Activated CD8-positive, alpha-beta T cell treated with anti-CD3 and anti-CD28 coated beads for 36 hours (primary cell): ENCODE results near the gene ZFC3H1. TPM values are rescaled to one million over a fixed set of nuclear protein-coding genes. Genes with fewer than 3 reads are reported as not detected.

Source experiments
- ATAC-seq: fragments of 200-7000 bp; cut with Tn5 transposase; one replicate; pipeline ENCODE4 v1.10.0; 2021; ENCODE audit warnings: mild to moderate bottlenecking, moderate library complexity
- CTCF ChIA-PET: fragments of 350-600 bp; sonication (Branson Sonifier 250); formaldehyde crosslinking; loops from one replicate; lab custom pipeline; 2021; ENCODE audit warnings: antibody characterized with exemption; lab: Charles Lee
- POLR2A ChIA-PET: fragments of 350-600 bp; sonication (Branson Sonifier 250); formaldehyde crosslinking; loops from one replicate; lab custom pipeline; 2021; ENCODE audit warnings: antibody characterized with exemption; lab: Charles Lee
- DNase-seq: peaks from one replicate; pipeline ENCODE4 v3.0.0-alpha.2; 2020
- H3K27ac Mint-ChIP-seq: one replicate; pipeline ENCODE4 v1.8.0; 2021; ENCODE audit warnings: mild to moderate bottlenecking, mixed read lengths
- H3K27me3 Mint-ChIP-seq: one replicate; pipeline ENCODE4 v1.8.0; 2021; ENCODE audit warnings: mixed read lengths
- H3K36me3 Mint-ChIP-seq: one replicate; pipeline ENCODE4 v1.8.0; 2021; ENCODE audit warnings: low read depth, mixed read lengths
- H3K4me1 Mint-ChIP-seq: one replicate; pipeline ENCODE4 v1.8.0; 2021; ENCODE audit warnings: low read depth, mixed read lengths
- H3K4me3 Mint-ChIP-seq: one replicate; pipeline ENCODE4 v1.8.0; 2021; ENCODE audit warnings: mild to moderate bottlenecking, moderate library complexity, mixed read lengths
- H3K9me3 Mint-ChIP-seq: one replicate; pipeline ENCODE4 v1.8.0; 2021; ENCODE audit warnings: mixed read lengths
- CTCF ChIP-seq: fragments of 200-600 bp; IDR thresholded peaks from one replicate; pipeline ENCODE4 v1.8.0; 2022; ENCODE audit warnings: antibody characterized with exemption, mild to moderate bottlenecking
- intact Hi-C: fragments of 100-400 bp; cut with micrococcal nuclease; formaldehyde crosslinking; loops from one replicate; pipeline ENCODE4 v1.10.0; 2022
- total RNA-seq, 2 experiments: library from RNA; stranded (reverse); gene quantifications; one replicate each; pipeline ENCODE4 v1.2.3, GENCODE V29; 2021

ZFC3H1 gene
- total RNA-seq, 2 experiments from 2014 or later = 47.1 to 58.4 TPM

DNA sequence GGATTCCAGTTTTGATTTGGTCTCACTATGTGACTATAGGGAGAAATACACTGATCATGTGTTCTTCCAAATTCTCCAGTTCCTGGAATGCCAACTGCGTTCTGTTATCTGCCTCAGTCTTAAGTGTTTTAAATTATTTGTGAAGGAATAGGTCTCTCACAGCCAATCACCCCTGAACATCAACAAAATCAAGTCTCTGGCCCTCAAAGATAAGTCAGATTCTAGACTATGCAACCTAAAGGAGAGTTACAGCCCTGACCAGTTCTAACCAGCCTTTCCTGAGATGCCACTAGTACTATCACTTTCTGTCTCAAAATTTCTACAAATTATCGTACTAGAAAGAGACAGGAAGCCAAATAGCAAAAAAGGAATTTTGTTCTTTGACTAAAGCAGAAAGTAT lies 22.3 kb downstream of the ZFC3H1 start:
- no peaks in the 10 kb centered on the region for H3K27me3 Mint-ChIP-seq
- H3K36me3 Mint-ChIP-seq = peaks cover 42% of the 10 kb centered on the region
- no peak for TF ChIP-seq CTCF
- H3K4me3 Mint-ChIP-seq = no peak overlapping the region
- H3K27ac Mint-ChIP-seq = peak overlapping the region; percentile 19
- ATAC-seq (no peak), DNase-seq (no peak)
- POLR2A ChIA-PET = interaction anchor here (2.4 kb wide), 1 partner anchor 21 kb away, joined by 9 read pairs; no protein-coding TSS in a partner anchor
- intact Hi-C loops = no loop called here
- peaks cover 28% of the 10 kb centered on the region for H3K4me1 Mint-ChIP-seq
- CTCF ChIA-PET = no interaction called here
- no peaks in the 10 kb centered on the region for H3K9me3 Mint-ChIP-seq

DNA sequence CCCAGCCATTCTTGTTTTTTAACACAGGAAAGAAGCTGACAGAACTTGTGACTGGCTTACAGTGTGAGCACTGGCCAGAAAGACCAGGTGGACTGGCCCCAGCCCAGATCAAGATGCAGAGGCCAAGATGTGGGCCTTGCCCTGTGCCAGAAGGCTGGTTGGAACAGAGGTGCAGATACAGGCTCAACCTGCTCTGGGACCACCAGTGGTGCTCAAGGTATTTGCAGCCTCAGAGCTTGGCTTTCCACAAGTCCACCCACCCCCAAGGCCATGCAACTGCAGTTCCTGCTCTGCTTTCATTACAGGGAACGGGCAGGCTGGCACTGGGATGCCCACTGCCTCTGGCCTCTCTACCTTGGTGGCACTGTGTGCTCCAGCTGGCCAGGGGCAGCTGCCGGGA lies 23.3 kb downstream of the ZFC3H1 start:
- DNase-seq (no peak), ATAC-seq (no peak)
- H3K4me3 Mint-ChIP-seq = no peak overlapping the region
- CTCF ChIA-PET = interaction anchor here (1.0 to 1.9 kb wide), 4 partner anchors 11 to 107 kb away, joined by 3 to 9 read pairs (median 4); partner anchors contain the start of genes THAP2 and ZFC3H1
- TF ChIP-seq CTCF = no peak
- no peaks in the 10 kb centered on the region for H3K9me3 Mint-ChIP-seq
- intact Hi-C loops = no loop called here
- peaks cover 45% of the 10 kb centered on the region for H3K36me3 Mint-ChIP-seq
- H3K27me3 Mint-ChIP-seq = no peaks in the 10 kb centered on the region
- POLR2A ChIA-PET = interaction anchor here (0.8 to 2.4 kb wide), 2 partner anchors 23 to 116 kb away, joined by 4 to 9 read pairs; no protein-coding TSS in a partner anchor
- peak overlapping the region; percentile 35 for H3K27ac Mint-ChIP-seq
- H3K4me1 Mint-ChIP-seq = peaks cover 28% of the 10 kb centered on the region

- intact Hi-C loops = loop anchor here (5.0 kb wide), 1 partner anchor 108 kb away; no protein-coding TSS in a partner anchor
- DNase-seq (no peak), ATAC-seq (peak; percentile 43)
- no peak overlapping the region for H3K4me3 Mint-ChIP-seq
- ChIA-PET CTCF (interaction anchor here (1.3 to 3.7 kb wide), 3 partner anchors 23 to 109 kb away, joined by 3 to 37 read pairs (median 9); no protein-coding TSS in a partner anchor), POLR2A (interaction anchor here (2.4 kb wide), 1 partner anchor 23 kb away, joined by 9 read pairs; no protein-coding TSS in a partner anchor)
- peaks cover 47% of the 10 kb centered on the region for H3K36me3 Mint-ChIP-seq
- no peaks in the 10 kb centered on the region for H3K9me3 Mint-ChIP-seq
- H3K27me3 Mint-ChIP-seq = no peaks in the 10 kb centered on the region
- peaks cover 25% of the 10 kb centered on the region for H3K4me1 Mint-ChIP-seq
- H3K27ac Mint-ChIP-seq = peak overlapping the region; percentile 35
- TF ChIP-seq CTCF = no peak
Measured at GRCh38 chr12:71639341-71639760, 24.3 kb downstream of the ZFC3H1 start.

GRCh38 chr12:71638499-71638898 lies 25.1 kb downstream of the ZFC3H1 start:
- intact Hi-C loops = loop anchor here (5.0 kb wide), 1 partner anchor 109 kb away; no protein-coding TSS in a partner anchor
- no peak overlapping the region for H3K27ac Mint-ChIP-seq
- DNase-seq (no peak), ATAC-seq (no peak)
- no peaks in the 10 kb centered on the region for H3K27me3 Mint-ChIP-seq
- no peak for TF ChIP-seq CTCF
- POLR2A ChIA-PET = interaction anchor here (0.6 to 1.0 kb wide), 2 partner anchors 25 to 1229 kb away, joined by 3 read pairs; no protein-coding TSS in a partner anchor
- CTCF ChIA-PET = interaction anchor here (1.1 to 3.7 kb wide), 2 partner anchors 22 to 110 kb away, joined by 3 to 37 read pairs; no protein-coding TSS in a partner anchor
- H3K4me1 Mint-ChIP-seq = peaks cover 19% of the 10 kb centered on the region
- no peak overlapping the region for H3K4me3 Mint-ChIP-seq
- no peaks in the 10 kb centered on the region for H3K9me3 Mint-ChIP-seq
- H3K36me3 Mint-ChIP-seq = peaks cover 42% of the 10 kb centered on the region

GRCh38 chr12:71636704-71637115 lies 26.9 kb downstream of the ZFC3H1 start:
- no peak for DNase-seq
- peak; percentile 77 for ATAC-seq
- no peaks in the 10 kb centered on the region for H3K27me3 Mint-ChIP-seq
- TF ChIP-seq CTCF = peak; percentile 75
- H3K36me3 Mint-ChIP-seq = peaks cover 43% of the 10 kb centered on the region
- no peak overlapping the region for H3K4me3 Mint-ChIP-seq
- ChIA-PET POLR2A (interaction anchor here (0.7 kb wide), 1 partner anchor 10 kb away, joined by 3 read pairs; no protein-coding TSS in a partner anchor), CTCF (interaction anchor here (0.6 to 3.7 kb wide), 24 partner anchors 9 to 575 kb away, joined by 3 to 37 read pairs (median 4); partner anchors contain the start of genes THAP2, TMEM19 and ZFC3H1)
- H3K9me3 Mint-ChIP-seq = no peaks in the 10 kb centered on the region
- peaks cover 10% of the 10 kb centered on the region for H3K4me1 Mint-ChIP-seq
- intact Hi-C loops = loop anchor here (5.0 kb wide), 1 partner anchor 111 kb away; no protein-coding TSS in a partner anchor
- H3K27ac Mint-ChIP-seq = peak overlapping the region; percentile 75
